SK-N-MC (cell line): ENCODE results near the gene PRR20G.

Source experiments
- EZH2 ChIP-seq: fragments of 200-600 bp; sonication (generic); IDR thresholded peaks from one replicate; pipeline ENCODE4 v1.6.1; 2017; ENCODE audit warnings: antibody characterized with exemption
- FOXP2 ChIP-seq: optimal IDR thresholded peaks from 2 replicates; pipeline ENCODE3; 2011; ENCODE audit warnings: mild to moderate bottlenecking, moderate library complexity; ENCODE audit not compliant: insufficient read depth; ENCODE audit errors: extremely low read length, control extremely low read depth
- POLR2AphosphoS5 ChIP-seq: IDR thresholded peaks from 2 replicates; pipeline ENCODE4 v1.6.1; 2012; ENCODE audit warnings: mild to moderate bottlenecking, low read depth, low read length, borderline replicate concordance

DNA sequence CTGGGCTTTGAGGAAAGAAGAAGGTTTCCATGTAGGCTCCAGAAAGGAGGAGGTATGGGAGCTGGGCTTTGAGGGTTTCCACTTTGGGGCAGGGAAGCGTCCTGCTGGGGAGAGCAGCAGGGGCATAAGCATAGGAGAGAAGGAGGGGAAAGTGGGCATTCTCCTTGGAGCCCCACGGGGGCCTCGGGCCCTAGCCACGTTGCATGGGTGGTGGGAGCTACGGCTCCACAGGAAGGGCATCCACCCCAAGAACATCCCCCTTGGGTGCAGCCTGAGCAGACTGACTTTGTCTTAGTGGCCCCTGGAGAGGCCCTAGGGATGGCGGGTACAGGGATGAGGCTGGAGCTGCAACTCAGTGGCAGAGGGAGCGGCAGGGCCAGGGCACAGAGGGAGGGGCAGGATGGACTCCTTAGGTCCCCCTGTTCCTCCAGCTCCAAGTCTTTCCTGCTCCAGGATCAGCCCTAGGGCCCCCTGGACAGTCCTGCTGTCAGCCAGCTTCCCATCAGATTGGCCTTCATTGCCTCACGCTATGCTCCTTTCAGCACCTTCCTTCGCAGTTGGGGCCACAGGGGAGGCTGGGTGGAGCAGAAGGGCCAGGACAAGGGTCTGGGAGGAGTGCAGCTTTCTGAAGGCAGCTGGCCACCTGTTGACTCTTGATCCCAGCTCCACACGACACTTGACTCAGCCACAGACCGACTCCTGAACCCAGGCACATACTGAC, 22.9 kb downstream of the PRR20G start:
- no peak for TF ChIP-seq POLR2AphosphoS5
- TF ChIP-seq EZH2, result no peak
- no peak for TF ChIP-seq FOXP2
